ENCODE data around the gene NRG2.

DNA sequence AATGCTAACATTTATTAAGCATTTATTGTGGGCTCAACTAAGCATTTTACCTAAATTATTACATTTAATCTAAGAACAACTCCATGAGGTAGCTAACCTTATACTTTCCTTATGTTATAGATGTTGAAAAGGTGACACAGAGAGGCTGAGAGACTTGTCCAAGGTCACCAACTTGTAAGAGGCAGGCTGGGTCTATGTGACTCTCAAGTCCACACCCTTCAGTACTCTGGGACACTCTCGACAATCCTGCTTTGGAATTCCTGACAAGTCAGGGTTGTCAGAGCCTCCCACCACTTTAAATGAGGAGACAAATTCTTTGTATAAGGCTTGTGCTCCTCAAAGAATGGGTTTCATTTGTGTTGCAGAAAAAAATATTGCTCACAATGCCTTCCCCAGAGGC, 67.2 kb downstream of the NRG2 start:
- TF ChIP-seq CTCF (conservative IDR thresholded peaks at IDR 0.05; ENCODE audit: low read depth in 2 of 2) (no peak), CREB1 (CRISPR knock-in tag; IDR thresholded peaks at IDR 0.05; ENCODE audit: low read depth) (no peak), JUNB (IDR thresholded peaks at IDR 0.05; ENCODE audit: unreplicated experiment) (no peak), EZH2phosphoT487 (IDR thresholded peaks at IDR 0.05; ENCODE audit: unreplicated experiment) (no peak)
- TF ChIP-seq, protein P1, sequence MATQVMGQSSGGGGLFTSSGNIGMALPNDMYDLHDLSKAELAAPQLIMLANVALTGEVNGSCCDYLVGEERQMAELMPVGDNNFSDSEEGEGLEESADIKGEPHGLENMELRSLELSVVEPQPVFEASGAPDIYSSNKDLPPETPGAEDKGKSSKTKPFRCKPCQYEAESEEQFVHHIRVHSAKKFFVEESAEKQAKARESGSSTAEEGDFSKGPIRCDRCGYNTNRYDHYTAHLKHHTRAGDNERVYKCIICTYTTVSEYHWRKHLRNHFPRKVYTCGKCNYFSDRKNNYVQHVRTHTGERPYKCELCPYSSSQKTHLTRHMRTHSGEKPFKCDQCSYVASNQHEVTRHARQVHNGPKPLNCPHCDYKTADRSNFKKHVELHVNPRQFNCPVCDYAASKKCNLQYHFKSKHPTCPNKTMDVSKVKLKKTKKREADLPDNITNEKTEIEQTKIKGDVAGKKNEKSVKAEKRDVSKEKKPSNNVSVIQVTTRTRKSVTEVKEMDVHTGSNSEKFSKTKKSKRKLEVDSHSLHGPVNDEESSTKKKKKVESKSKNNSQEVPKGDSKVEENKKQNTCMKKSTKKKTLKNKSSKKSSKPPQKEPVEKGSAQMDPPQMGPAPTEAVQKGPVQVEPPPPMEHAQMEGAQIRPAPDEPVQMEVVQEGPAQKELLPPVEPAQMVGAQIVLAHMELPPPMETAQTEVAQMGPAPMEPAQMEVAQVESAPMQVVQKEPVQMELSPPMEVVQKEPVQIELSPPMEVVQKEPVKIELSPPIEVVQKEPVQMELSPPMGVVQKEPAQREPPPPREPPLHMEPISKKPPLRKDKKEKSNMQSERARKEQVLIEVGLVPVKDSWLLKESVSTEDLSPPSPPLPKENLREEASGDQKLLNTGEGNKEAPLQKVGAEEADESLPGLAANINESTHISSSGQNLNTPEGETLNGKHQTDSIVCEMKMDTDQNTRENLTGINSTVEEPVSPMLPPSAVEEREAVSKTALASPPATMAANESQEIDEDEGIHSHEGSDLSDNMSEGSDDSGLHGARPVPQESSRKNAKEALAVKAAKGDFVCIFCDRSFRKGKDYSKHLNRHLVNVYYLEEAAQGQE (IDR thresholded peaks at IDR 0.05; ENCODE audit: unreplicated experiment): no peak

Data from GM23338 (cell line).